HG02852 (cell line): Measurements from ENCODE around the gene CCDC136.

Experiments used
- ATAC-seq: cut with Tn5 transposase; IDR thresholded peaks from one replicate; pipeline ENCODE4 v1.9.1; 2021; ENCODE audit warnings: mild to moderate bottlenecking, moderate library complexity; ENCODE audit not compliant: unreplicated experiment

CCDC136 gene

GRCh38 chr7:128830231-128831177 is 38.7 kb downstream of the CCDC136 start, which contains the start of gene FLNC:
Gene FLNC (plus strand): TSS chr7:128830406. CDS start chr7:128830638, 232 bp downstream.
- no peak for ATAC-seq

DNA sequence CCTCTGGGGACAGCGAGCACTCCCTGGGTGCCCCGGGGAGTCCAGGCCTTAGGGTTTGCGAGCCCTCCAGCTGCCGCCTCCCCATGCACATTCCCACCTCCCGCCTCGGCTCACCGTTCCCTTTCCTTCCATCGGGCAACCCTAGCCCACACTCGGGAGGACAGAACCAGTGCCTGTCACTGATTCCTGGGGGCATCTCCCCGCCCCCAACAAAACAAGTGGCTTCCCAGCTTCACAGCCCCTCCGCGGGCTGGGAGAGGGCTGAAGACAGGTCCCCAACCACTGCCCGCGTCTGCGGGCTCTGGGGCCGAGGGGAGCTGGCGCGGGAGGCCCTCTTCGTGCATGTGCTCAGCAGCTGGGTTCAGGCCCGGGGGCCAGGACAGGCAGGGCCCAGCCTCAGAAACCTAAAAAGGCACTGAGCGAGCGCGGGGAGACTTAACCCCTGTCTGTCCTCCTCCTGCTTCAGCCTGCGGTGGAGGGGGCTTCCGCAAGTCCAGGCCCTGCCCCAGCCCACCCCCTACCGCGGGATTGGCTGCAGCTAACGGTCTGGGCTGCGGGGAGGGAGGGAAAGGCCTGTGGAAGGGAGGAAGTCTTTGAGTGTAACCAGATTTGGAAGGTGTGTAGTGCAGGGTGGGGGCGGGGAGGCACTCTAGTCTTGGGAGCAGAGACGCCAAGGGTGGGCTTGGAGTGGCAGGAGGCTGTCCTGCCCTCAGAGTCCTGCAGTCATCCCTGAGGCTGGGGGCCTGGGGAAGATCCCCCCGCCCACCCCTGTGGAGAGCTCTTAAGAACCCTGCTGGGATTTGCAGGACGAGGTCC is 39.6 kb downstream of the CCDC136 start:
- no peak for ATAC-seq

DNA sequence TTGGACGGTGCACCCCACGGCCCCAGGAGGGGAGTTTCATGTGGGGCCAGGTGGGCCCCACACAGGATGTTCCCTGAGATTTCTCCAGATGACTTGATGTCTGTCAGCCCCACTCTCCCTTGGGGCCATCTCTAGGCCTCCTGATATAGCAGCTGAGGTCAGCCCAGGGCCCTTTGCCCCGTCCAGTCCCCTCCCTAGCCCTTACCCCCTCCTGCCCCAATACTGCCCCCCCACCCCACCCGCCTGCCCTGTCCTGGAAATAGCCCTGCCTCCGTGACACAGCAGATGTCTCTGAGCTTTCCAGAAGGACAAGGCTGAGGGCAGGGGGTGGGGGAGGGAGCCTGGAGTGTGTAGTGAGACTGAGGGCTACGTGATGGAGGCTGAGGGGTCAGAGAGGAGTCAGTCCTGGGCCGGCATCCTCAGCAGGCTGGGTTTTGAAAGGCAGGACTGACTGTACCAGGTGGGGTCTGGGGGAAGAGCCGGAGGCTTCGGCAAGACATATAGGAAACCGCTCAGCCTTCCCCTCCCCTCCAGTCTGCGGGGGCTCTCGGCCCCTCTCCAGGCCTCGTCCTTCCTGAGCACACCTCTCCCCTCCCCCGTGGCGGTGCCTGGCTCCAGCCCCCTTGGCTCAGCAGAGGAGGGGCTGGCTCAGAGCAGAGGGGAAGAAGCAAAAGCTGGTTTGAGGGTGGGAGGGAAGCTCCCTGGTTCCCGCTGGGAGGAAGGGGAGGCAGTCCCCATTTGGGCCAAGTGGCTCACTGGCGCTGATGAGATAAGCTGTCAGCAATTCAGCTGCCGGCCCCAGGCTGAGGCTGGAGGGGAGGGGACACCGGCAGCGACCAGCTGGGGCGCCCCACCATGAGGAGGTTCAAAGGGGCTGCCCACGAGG is 40.5 kb downstream of the CCDC136 start:
- ATAC-seq, result no peak

DNA sequence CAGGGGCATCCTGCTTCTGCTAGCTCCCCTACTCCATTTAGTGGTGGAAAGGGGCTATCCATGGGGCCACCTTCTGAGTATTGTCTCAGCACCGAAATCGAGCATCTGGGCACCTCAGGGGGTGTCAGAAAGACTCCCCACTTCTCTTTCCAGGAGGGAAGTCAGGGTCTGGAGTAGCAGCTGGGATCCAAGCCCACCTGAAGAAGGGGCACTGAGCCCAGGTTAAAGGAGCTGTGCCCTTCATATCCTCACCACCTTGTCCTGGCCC is 41.0 kb downstream of the CCDC136 start:
- no peak for ATAC-seq

- ATAC-seq, result no peak
Measured at GRCh38 chr7:128833148-128833945, 41.6 kb downstream of the CCDC136 start.

DNA sequence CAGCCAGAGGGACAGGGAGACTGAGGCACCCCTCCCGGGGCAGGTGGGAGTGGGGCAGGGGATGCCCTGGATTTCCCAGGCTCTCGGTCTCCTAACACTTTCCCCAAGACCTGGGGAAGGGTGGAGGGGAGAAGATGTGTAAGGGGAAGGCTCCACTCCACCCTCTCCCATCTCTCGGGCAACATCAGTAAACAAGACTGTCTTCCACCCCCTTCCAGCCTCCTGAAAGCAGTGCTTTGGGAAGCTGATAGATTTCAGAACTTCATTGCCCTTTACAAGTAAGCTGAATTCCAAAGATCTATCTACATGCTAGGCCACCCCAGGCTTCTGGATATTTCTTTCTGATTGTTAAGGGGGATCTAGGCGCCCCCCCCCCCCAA is 42.2 kb downstream of the CCDC136 start:
- no peak for ATAC-seq

GRCh38 chr7:128835231-128835751 is 43.5 kb downstream of the CCDC136 start:
- no peak for ATAC-seq

- ATAC-seq, result no peak
Measured at GRCh38 chr7:128835790-128836641, 44.2 kb downstream of the CCDC136 start.

GRCh38 chr7:128836729-128837348 is 45.1 kb downstream of the CCDC136 start:
- no peak for ATAC-seq

DNA sequence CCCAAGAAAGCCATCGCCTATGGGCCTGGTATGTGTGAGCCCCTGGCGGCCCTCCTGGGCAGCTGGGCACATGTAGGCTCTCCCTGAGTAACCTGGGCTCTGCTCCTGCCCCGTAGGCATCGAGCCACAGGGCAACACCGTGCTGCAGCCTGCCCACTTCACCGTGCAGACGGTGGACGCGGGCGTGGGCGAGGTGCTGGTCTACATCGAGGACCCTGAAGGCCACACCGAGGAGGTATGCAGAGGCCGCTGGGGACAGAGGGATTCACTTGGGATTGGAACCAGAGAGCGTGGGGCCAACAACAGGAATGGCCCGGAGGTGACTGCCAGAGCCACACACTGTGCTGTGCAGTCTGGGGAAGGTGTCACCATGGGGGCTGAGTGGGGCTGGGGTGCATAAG is 45.8 kb downstream of the CCDC136 start:
- ATAC-seq, result no peak

GRCh38 chr7:128838109-128838779 is 46.5 kb downstream of the CCDC136 start:
- no peak for ATAC-seq

DNA sequence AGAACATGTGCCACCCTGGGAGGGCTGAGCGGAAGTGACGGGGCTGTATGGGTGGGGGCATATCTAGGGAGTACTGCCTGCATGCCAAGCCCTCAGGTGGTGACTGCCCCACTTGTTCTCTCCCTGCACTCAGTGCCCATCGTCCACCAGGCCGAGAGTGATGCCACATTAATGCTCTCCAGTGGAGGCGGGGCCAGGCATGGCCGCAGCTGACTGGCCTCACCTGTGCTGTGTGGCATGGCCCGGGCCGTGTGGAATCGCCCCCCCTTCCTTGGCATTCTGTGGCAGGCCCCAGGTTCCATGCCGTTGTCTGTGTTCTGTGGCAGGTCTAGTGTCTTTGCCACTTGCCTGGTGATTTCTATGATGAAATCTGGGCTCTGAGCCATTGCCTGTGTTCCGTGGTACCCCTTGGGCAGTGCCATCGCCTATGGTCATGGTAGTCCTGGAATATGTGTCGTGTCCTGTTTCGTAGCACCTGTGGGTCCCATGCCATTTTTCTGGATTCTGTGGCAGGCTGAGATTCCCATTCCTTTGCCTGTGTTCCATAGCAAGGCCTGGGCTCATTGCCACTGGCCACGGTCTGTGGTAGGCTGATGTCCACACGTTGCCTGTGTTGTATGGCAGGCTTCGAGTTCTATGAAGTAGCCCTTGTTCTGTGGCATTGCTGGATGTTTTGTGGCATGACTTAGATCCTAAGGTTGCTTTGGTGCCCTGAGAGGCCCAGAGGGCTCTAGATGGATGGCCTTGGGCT is 47.4 kb downstream of the CCDC136 start:
- ATAC-seq, result no peak

- ATAC-seq, result no peak
Measured at GRCh38 chr7:128839751-128840177, 48.0 kb downstream of the CCDC136 start.

DNA sequence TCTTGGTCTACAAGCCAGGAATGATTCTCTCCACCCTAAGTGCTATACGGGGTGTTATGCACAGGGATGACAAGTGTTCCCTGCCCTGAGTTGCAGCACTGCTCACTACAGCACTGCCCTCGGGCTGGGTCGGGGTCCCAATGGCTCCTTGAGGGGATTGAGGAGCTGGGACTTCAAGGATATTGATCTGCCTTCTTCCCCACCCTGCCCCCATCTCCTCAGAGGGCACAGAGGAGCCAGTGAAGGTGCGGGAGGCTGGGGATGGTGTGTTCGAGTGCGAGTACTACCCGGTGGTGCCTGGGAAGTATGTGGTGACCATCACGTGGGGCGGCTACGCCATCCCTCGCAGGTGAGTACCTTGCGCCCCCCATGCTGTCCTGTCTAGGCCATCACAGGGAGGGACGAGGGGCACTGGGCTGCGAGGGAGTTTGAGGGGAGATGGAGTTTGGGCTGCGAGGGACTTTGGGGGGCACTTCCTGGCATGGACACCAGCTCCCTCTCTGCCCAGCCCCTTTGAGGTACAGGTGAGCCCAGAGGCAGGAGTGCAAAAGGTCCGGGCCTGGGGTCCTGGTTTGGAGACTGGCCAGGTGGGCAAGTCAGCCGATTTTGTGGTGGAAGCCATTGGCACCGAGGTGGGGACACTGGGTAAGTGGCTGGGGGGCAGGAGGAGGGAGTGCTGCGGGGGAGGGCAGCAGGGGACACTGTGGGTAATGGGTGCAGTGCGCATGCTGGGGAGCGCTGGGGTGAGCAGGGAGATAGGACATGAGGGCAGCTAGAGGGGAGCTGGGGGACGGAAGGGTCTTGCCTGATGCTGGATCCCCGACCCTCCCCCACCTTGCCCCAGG is 48.8 kb downstream of the CCDC136 start:
- ATAC-seq, result no peak

DNA sequence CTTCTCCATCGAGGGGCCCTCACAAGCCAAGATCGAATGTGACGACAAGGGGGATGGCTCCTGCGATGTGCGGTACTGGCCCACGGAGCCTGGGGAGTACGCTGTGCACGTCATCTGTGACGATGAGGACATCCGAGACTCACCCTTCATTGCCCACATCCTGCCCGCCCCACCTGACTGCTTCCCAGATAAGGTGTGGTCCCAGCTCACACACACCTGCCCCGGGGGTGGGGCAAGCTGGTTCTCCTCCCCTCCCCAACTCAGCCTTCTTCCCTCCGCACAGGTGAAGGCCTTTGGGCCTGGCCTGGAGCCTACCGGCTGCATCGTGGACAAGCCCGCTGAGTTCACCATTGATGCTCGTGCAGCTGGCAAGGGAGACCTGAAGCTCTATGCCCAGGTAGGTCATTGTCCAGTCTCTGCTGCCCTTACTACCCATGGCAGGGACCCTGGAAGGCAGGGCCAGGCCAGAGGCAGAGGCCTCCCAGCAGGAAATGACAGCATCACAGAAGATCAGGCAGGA is 49.5 kb downstream of the CCDC136 start:
- no peak for ATAC-seq
